LoVo (cell line): ENCODE measurements around the gene N4BP2.
"Not testable (repeated sequence)": the region's sequence is repeated elsewhere in the genome, so short reads cannot be mapped to it uniquely, and the experiment has no call there.

Source experiments
- DNase-seq: peaks from one replicate; pipeline ENCODE4 v3.0.0-alpha.2; 2016; ENCODE audit warnings: low spot score

Gene N4BP2

GRCh38 chr4:40087799-40088366, 31.2 kb downstream of the N4BP2 start:
- DNase-seq = no peak

DNA sequence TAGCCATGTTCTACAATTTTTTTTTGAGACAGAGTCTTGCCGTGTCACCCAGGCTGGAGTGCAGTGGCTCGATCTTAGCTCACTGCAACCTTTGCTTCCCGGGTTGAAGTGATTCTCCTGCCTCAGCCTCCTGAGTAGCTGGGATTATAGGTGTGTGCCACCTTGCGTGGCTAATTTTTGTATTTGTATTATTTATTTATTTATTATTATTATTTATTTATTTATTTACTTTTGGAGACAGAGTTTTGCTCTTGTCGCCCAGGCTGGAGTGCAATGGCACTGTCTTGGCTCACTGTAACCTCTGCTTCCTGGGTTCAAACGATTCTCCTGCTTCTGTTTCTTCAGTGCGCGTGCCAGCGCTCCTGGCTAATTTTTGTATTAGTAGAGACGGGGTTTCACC, 36.8 kb downstream of the N4BP2 start:
- DNase-seq = not testable (repeated sequence)

GRCh38 chr4:40099010-40099409, 42.4 kb downstream of the N4BP2 start:
- DNase-seq = no peak

- DNase-seq = not testable (repeated sequence)
These were observed 50.5 kb downstream of the N4BP2 start for GRCh38 chr4:40107150-40107549.

DNA sequence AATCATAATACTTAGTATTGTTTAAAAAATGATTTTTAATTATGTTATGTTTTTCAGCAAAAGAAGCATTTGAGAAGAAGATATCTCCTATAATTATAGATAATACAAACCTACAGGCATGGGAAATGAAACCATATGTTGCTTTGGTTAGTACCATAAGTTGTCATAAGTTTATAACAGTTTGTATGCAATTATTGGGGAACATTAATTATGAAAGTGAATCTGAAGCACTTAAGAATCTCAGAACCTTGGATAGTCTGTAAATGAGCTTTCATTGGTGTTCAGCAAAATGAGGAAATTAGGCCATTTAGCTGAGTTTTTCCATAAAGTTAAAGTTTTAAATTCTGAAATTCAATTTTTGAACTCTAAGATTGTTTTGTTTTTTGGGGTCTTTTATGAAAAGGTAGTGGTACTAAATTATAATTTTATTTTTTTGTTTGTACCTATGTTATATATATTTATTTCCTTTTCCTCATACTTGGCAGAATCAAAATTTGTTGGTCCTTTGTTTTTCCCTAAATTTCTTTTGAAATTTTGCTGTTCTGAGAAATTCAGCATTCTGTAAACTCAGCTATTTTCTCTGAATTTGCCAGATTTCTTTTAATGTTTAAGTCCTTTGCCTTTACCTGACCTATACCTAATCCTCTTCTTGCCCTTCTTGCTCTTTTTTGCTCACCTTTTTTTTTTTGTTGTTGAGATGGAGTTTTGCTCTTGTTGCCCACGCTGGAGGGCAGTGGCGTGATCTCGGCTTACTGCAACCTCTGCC, 55.6 kb downstream of the N4BP2 start:
- no peak for DNase-seq

DNA sequence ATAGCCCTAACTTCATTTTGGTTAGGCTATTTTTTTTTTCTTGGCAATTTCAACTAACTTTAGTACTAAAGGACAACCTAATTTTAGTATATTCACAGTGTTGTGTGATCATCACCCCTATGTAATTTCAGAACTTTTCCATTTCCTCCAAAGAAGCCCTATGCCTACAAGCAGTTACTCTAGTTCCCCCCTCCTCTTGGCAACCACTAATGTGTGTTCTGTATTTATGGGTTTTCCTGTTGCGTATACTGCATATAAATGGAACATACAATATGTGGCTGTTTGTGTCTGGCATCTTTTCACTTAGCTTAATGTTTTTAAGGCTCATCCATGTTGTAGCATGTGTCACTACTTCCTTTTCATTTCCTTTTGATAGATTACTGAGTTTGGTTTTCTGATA, 57.6 kb downstream of the N4BP2 start:
- DNase-seq = no peak

DNA sequence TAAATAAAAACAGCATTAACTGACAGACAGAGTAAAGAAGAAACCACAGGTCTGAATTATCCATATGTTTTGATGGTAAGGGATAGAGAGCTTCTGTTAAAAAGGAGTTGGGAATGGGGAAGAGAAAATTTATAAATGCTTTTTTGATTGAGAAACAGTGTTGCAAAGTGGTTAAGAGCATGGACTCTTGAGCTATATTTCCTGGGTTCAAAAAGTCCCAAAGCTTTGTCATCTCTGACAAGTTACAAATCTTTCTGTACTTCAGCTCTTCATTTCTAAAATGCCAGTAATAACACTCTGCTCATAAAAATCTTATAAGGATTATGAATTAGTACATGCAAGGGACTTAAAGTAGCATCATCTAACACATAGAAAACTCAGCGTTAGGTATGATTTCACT, 62.2 kb downstream of the N4BP2 start:
- DNase-seq = no peak

DNA sequence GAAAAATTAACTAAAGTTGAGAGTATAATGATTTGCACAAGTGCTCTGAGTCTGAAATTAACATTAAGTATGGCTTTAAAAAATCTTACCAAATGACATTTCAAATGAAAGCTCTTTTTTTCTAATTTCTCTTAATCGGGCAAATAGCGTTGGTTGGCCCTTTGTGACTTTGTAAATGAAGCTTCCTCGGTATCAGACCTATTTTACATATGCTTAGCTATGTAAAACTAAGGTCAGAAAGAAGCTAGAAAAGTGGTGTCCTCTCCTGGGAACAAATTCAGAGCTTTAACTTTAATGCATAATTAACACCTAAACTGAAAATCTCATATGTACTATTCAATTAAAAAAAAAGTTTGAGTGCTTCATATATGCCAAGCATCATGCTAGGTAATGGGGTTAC, 62.7 kb downstream of the N4BP2 start:
- no peak for DNase-seq

GRCh38 chr4:40121515-40121914, 64.9 kb downstream of the N4BP2 start:
- no peak for DNase-seq

GRCh38 chr4:40122941-40123340, 66.3 kb downstream of the N4BP2 start:
- DNase-seq = no peak

GRCh38 chr4:40124690-40125089, 68.0 kb downstream of the N4BP2 start:
- DNase-seq = no peak

DNA sequence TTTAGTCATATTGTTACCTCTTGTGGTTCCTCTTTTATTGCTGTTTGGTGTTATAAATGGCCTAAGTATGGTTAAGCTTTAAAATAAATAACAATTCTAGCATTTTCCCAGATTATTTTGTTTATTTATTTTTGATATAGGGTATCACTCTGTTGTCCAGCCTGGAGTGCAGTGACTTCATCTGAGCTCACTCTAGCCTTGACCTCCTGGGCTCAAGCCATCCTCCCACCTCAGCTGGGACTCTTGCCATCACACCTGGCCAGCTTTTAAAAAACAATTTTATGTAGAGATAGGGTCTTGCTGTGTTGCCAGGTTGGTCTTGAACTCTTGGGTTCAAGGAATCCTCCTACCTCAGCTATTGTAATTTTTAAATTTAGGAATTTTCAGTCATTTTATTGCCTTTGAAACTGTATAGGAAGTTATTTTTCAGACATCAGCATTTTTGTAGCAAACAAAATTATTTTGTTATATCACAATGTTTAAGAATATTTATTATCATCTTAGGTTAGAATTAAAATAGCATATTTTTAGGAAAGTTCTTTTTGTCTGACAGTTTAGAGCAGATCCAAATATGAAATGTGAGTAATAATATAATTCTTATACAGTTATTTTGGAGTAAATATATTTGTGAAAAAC, 73.9 kb downstream of the N4BP2 start:
- DNase-seq = no peak

DNA sequence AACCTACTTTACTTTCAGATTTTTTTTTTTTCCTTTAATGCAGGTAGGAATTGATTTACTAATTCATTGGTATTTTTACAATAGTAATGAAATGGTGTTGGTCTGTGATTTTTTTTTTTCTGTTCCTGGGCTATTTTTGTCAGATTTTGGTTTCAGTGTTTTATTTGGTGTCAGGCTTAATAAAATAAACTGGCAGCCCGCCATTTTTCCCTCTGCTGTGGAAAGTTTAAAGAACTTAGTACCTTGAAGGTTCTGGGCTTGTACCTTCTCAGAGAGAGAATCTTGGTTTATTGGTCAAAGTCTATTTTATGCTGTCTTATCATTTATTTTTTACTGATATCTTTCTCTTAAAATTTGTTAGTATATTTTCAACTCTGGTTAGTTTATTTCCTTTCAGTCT, 76.2 kb downstream of the N4BP2 start:
- DNase-seq = no peak

DNA sequence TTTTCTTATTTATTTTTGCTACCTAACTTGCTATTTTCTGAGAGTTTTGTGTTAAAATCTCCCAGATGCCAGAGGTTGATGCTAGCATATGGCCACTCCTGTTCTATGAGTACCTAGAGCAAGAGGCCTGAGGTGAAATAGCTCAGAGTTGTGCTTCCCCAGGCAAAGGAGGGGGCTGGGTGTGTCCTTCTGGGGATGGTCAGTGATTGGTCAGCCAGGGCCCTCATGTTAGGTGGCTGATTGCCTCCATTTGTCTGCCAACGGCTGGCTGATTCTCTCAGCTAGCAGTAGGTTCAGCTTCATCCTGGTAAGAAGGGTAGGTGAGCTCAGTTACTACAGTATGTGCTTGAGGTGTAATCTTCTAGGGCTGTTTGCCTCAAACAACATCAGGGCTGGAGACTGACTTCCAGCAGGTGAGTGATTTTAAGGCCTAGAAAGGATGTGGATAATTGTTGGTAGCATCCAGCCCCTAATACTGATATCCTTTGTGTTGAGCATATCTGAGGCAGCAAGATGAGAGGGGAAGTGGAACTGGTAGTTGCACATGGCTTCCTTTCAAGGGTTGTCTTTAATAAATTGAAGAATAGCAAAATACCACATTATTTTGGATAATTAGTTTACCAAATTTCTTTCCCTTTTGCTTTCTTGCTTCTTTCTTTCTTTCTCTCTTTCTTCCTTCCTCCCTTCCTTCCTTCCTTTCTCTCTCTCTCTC, 77.7 kb downstream of the N4BP2 start:
- DNase-seq = no peak

- not testable (repeated sequence) for DNase-seq
These were observed 79.6 kb downstream of the N4BP2 start for GRCh38 chr4:40136202-40136601.

- DNase-seq = no peak
These were observed 83.5 kb downstream of the N4BP2 start for GRCh38 chr4:40140196-40140595.

DNA sequence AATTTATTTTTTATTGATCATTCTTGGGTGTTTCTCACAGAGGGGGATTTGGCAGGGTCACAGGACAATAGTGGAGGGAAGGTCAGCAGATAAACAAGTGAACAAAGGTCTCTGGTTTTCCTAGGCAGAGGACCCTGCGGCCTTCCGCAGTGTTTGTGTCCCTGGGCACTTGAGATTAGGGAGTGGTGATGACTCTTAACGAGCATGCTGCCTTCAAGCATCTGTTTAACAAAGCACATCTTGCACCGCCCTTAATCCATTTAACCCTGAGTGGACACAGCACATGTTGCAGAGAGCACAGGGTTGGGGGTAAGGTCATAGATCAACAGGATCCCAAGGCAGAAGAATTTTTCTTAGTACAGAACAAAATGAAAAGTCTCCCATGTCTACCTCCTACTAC, 83.9 kb downstream of the N4BP2 start:
- not testable (repeated sequence) for DNase-seq

GRCh38 chr4:40143926-40144508, 87.4 kb downstream of the N4BP2 start:
- no peak for DNase-seq

DNA sequence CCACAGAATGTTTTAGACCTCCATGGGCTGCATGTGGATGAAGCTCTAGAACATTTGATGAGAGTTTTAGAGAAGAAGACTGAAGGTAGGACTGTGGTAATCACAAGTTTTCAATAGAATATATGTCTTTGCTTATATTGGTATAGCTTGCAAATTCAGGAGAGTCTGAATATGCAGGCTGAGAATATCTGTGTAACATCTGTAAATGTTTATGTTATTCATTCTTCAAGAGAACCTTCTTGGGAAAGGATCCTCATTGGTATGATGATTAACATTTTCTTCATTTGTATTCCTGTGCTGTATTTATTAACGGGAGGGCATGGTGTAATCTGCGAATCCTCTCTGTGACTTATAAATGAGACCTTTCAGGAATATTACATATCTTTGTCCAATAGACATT, 88.1 kb downstream of the N4BP2 start:
- DNase-seq = no peak

DNA sequence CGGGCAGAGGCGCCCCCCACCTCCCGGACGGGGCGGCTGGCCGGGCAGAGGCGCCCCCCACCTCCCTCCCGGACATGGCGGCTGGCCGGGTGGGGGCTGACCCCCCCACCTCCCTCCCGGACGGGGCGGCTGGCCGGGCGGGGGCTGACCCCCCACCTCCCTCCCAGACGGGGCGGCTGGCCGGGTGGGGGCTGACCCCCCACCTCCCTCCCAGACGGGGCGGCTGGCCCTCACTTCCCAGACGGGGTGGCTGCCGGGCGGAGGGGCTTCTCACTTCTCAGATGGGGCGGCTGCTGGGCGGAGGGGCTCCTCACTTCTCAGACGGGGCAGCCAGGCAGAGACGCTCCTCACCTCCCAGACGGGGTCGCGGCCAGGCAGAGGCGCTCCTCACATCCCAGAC, 90.8 kb downstream of the N4BP2 start:
- not testable (repeated sequence) for DNase-seq

GRCh38 chr4:40149960-40150385, 93.3 kb downstream of the N4BP2 start:
- peak; percentile 73 for DNase-seq

- DNase-seq = no peak
These were observed 94.3 kb downstream of the N4BP2 start for GRCh38 chr4:40150932-40151331.
